ENCODE results near the gene VWA3B.

DNA sequence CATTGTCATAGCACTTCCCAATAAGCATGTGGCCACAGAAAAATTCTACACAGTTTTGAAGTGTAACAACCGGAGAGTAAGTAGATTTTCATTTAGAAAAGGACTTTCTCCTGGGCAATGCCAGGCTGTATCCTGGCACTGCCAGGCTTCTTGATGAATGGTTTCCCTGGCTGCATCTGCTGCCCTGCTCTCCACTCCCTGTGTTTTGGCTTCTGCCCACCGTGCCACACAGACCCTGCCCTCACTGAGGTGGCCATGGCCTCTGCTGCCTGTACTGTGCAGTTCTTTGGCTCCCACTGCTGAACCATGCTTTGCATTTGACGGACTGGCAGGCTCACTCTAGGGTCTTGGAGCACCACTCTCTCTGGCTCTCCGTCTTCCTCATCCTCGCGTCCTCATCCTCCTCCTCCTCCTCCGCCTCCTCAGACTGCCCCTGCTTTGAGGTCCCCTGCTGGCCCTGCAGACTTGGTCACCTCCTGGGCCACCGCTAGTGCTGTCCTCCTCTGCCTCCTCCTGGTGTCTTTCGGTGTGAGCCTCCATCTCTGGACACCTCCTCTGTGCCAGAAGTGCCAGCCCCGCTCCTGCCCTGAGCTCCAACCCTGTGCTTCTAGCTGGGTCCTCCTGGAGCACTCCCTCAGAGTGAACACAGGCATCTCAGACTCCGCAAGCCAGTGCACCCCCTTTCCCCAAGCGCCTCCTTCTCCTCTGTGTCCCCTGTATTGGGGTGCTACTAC lies 213.3 kb downstream of the VWA3B start:
- TF ChIP-seq SUZ12 (IDR thresholded peaks at IDR 0.05; ENCODE audit: extremely low read depth, insufficient read depth, insufficient read length) (no peak), ZNF274 (IDR thresholded peaks at IDR 0.05; ENCODE audit: low read depth, low read length) (no peak), YY1 (IDR thresholded peaks at IDR 0.05; ENCODE audit: insufficient read depth, insufficient read length) (no peak)

Data from NT2/D1 (cell line).